ENCODE measurements around the gene SAE1. TPM values are rescaled to one million over a fixed set of nuclear protein-coding genes. Genes with fewer than 3 reads are reported as not detected.
"Not testable (repeated sequence)": the region's sequence is repeated elsewhere in the genome, so short reads cannot be mapped to it uniquely, and the experiment has no call there.

SAE1 gene
- total and polyA plus RNA-seq, 2 donors (not counting 1 experiment from before 2014, with no cell fraction given) = 26.5 to 45.1 TPM

DNA sequence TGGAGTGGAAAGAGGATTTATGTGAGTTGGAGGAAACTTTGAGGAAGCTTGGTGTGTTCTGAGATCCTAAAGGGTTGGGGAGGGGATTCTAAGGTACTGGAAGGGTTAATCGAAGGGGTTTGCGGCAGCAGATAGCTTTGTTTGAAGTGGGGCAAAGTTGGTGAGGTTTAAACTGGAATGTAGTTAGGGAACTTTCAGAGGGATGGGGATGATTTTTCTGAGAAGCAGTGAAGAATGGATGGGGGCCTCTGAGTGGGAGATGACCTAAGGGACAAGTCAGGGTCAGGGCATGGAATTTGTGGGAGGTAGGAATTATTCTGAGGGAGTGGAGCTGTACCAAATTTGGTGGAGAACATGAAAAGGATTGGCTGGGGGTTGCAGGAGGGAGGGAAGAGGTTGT, 3.9 kb downstream of the SAE1 start:
- peaks cover 44% of the 10 kb centered on the region for H3K4me1 Mint-ChIP-seq
- no peak overlapping the region for H3K4me3 Mint-ChIP-seq

DNA sequence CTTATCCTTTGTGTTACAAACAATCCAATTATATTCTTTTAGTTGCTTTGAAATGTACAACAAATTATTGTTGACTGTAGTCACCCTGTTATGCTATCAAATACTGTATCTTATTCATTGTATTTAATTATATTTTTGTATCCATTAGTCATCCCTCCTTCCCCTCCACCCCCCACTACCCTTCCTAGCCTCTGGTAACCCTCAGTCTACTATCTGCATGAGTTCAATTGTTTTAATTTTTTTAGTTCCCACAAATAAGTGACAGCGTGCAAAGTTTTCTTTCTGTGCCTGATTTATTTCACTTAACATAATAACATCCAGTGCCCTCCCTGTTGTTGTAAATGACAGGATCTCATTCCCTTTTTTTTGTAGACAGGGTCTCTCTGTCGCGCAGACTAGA, 4.5 kb downstream of the SAE1 start:
- peaks cover 44% of the 10 kb centered on the region for H3K4me1 Mint-ChIP-seq
- H3K4me3 Mint-ChIP-seq = no peak overlapping the region
- 100% methylated on average over 2 of the region's 3 CpGs for WGBS (ENCODE audit: insufficient coverage)
- H3K4me2 ChIP-seq (replicated peaks; ENCODE audit: low read depth, low read length, poor library complexity, severe bottlenecking) = no peak overlapping the region
- H3K4me1 ChIP-seq (ENCODE audit: control insufficient read depth in 2 of 2, insufficient read depth in 2 of 2, low read length in 2 of 2) = peaks cover 0 to 19% of the 10 kb centered on the region in 2 donors
- ChIA-PET CTCF (no interaction called here), POLR2A (no interaction called here)
- ATAC-seq (ENCODE audit: low read depth) (no peak), DNase-seq (no peak)
- no peaks in the 10 kb centered on the region for H3K9me3 Mint-ChIP-seq (ENCODE audit: insufficient read depth)
- no peak overlapping the region for H3K9ac ChIP-seq (ENCODE audit: low read length)
- H3K9me3 ChIP-seq (ENCODE audit: control extremely low read depth in 1 of 3, control insufficient read depth in 2 of 3, insufficient read depth in 1 of 3, low read length in 2 of 3) = no peaks in the 10 kb centered on the region
- peaks cover 0 to 2% of the 10 kb centered on the region in 2 experiments for H3K36me3 ChIP-seq (replicated peaks in 1 of 2; ENCODE audit: control extremely low read depth in 1 of 2, control insufficient read depth in 1 of 2, extremely low read depth in 1 of 2, insufficient read depth in 2 of 2, low read length in 1 of 2)
- H4K20me1 ChIP-seq (ENCODE audit: control insufficient read depth, insufficient read depth, low read length, poor library complexity, severe bottlenecking) = peaks cover 40% of the 10 kb centered on the region
- no peak overlapping the region for H3K27ac Mint-ChIP-seq
- H2AFZ ChIP-seq (ENCODE audit: insufficient read depth, low read depth, low read length, poor library complexity, severe bottlenecking) = no peak overlapping the region
- TF ChIP-seq EZH2 (IDR thresholded peaks at IDR 0.05; ENCODE audit: borderline replicate concordance, insufficient read depth, low read depth, low read length, poor library complexity, severe bottlenecking) = no peak
- TF ChIP-seq, protein P1, sequence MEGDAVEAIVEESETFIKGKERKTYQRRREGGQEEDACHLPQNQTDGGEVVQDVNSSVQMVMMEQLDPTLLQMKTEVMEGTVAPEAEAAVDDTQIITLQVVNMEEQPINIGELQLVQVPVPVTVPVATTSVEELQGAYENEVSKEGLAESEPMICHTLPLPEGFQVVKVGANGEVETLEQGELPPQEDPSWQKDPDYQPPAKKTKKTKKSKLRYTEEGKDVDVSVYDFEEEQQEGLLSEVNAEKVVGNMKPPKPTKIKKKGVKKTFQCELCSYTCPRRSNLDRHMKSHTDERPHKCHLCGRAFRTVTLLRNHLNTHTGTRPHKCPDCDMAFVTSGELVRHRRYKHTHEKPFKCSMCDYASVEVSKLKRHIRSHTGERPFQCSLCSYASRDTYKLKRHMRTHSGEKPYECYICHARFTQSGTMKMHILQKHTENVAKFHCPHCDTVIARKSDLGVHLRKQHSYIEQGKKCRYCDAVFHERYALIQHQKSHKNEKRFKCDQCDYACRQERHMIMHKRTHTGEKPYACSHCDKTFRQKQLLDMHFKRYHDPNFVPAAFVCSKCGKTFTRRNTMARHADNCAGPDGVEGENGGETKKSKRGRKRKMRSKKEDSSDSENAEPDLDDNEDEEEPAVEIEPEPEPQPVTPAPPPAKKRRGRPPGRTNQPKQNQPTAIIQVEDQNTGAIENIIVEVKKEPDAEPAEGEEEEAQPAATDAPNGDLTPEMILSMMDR (IDR thresholded peaks at IDR 0.05) = no peak
- intact Hi-C loops (cut with micrococcal nuclease) = no loop called here
- no peak overlapping the region for H3K4me3 ChIP-seq (ENCODE audit: control extremely low read depth in 1 of 5, extremely low read depth in 1 of 5, insufficient read depth in 1 of 5, low read depth in 2 of 5, low read length in 4 of 5)
- H3K27ac ChIP-seq (ENCODE audit: low read length in 2 of 2) = no peak overlapping the region
- no peaks in the 10 kb centered on the region for H3K27me3 ChIP-seq (replicated peaks in 1 of 4; ENCODE audit: control extremely low read depth in 1 of 4, control insufficient read depth in 3 of 4, insufficient read depth in 4 of 4, low read length in 3 of 4)
- peaks cover 97% of the 10 kb centered on the region for H3K79me2 ChIP-seq (ENCODE audit: control insufficient read depth, insufficient read depth, low read length)
- no peaks in the 10 kb centered on the region for H3K27me3 Mint-ChIP-seq

More for the DNA sequence above, 3.9 kb downstream of the SAE1 start:
- Histone ChIP-seq H4K20me1 (ENCODE audit: control insufficient read depth, insufficient read depth, low read length, poor library complexity, severe bottlenecking) (peaks cover 40% of the 10 kb centered on the region), H3K9ac (ENCODE audit: low read length) (no peak overlapping the region), H3K9me3 (ENCODE audit: control extremely low read depth in 1 of 3, control insufficient read depth in 2 of 3, insufficient read depth in 1 of 3, low read length in 2 of 3) (no peaks in the 10 kb centered on the region), H3K79me2 (ENCODE audit: control insufficient read depth, insufficient read depth, low read length) (peaks cover 91% of the 10 kb centered on the region), H3K4me3 (ENCODE audit: control extremely low read depth in 1 of 5, extremely low read depth in 1 of 5, insufficient read depth in 1 of 5, low read depth in 2 of 5, low read length in 4 of 5) (no peak overlapping the region), H3K27ac (ENCODE audit: low read length in 2 of 2) (no peak overlapping the region), H3K36me3 (replicated peaks in 1 of 2; ENCODE audit: control extremely low read depth in 1 of 2, control insufficient read depth in 1 of 2, extremely low read depth in 1 of 2, insufficient read depth in 2 of 2, low read length in 1 of 2) (peaks cover 0 to 2% of the 10 kb centered on the region in 2 experiments), H3K27me3 (replicated peaks in 1 of 4; ENCODE audit: control extremely low read depth in 1 of 4, control insufficient read depth in 3 of 4, insufficient read depth in 4 of 4, low read length in 3 of 4) (no peaks in the 10 kb centered on the region), H3K4me2 (replicated peaks; ENCODE audit: low read depth, low read length, poor library complexity, severe bottlenecking) (no peak overlapping the region), H2AFZ (ENCODE audit: insufficient read depth, low read depth, low read length, poor library complexity, severe bottlenecking) (no peak overlapping the region), H3K4me1 (ENCODE audit: control insufficient read depth in 2 of 2, insufficient read depth in 2 of 2, low read length in 2 of 2) (peaks cover 0 to 21% of the 10 kb centered on the region in 2 donors)
- TF ChIP-seq, protein P1 (IDR thresholded peaks at IDR 0.05) = no peak
- TF ChIP-seq EZH2 (IDR thresholded peaks at IDR 0.05; ENCODE audit: borderline replicate concordance, insufficient read depth, low read depth, low read length, poor library complexity, severe bottlenecking) = no peak
- WGBS (ENCODE audit: insufficient coverage) = 100% methylated on average over 2 of the region's 2 CpGs
- Mint-ChIP-seq H3K27me3 (no peaks in the 10 kb centered on the region), H3K27ac (no peak overlapping the region), H3K9me3 (ENCODE audit: insufficient read depth) (no peaks in the 10 kb centered on the region)
- ChIA-PET CTCF (no interaction called here), POLR2A (interaction anchor here (1.5 kb wide), 1 partner anchor 21 kb away, joined by 3 read pairs; the partner anchor contains the start of gene ZC3H4)
- ATAC-seq (ENCODE audit: low read depth) (no peak), DNase-seq (no peak)
- intact Hi-C loops (cut with micrococcal nuclease) = loop anchor here (5.0 kb wide), 2 partner anchors 108 to 272 kb away; partner anchors contain the start of gene ARHGAP35

DNA sequence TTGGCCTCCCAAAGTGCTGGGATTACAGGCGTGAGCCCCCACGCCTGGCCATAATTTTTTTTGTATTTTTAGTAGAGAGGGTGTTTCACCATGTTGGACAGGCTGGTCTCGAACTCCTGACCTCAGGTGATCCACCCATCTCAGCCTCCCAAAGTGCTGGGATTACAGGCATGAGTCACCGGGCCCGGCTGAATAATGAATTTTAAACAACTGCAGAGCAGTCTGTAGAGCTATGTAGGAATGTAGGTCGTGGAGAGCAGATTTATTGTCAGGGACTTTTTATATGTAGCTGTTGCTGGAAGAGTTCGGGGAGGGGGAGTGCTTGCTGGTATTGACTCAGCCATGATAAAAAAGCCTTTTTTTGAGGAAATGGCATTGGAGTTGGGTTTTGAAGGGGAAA, 10.6 kb downstream of the SAE1 start:
- ATAC-seq (ENCODE audit: low read depth); H3K4me3 Mint-ChIP-seq; DNase-seq; H3K27me3 Mint-ChIP-seq; H3K4me1 ChIP-seq (ENCODE audit: control insufficient read depth in 2 of 2, insufficient read depth in 2 of 2, low read length in 2 of 2); POLR2A ChIA-PET; H3K4me2 ChIP-seq (replicated peaks; ENCODE audit: low read depth, low read length, poor library complexity, severe bottlenecking); H3K4me3 ChIP-seq (ENCODE audit: control extremely low read depth in 1 of 5, extremely low read depth in 1 of 5, insufficient read depth in 1 of 5, low read depth in 2 of 5, low read length in 4 of 5); H3K9me3 ChIP-seq (ENCODE audit: control extremely low read depth in 1 of 3, control insufficient read depth in 2 of 3, insufficient read depth in 1 of 3, low read length in 2 of 3); H3K9ac ChIP-seq (ENCODE audit: low read length); CTCF ChIA-PET; H3K9me3 Mint-ChIP-seq (ENCODE audit: insufficient read depth); intact Hi-C loops (cut with micrococcal nuclease); H2AFZ ChIP-seq (ENCODE audit: insufficient read depth, low read depth, low read length, poor library complexity, severe bottlenecking); H3K27ac ChIP-seq (ENCODE audit: low read length in 2 of 2); H3K27me3 ChIP-seq (replicated peaks in 1 of 4; ENCODE audit: control extremely low read depth in 1 of 4, control insufficient read depth in 3 of 4, insufficient read depth in 4 of 4, low read length in 3 of 4): not testable (repeated sequence)
- peaks cover 72% of the 10 kb centered on the region for H3K79me2 ChIP-seq (ENCODE audit: control insufficient read depth, insufficient read depth, low read length)
- Mint-ChIP-seq H3K4me1 (peaks cover 12% of the 10 kb centered on the region), H3K27ac (peak overlapping the region; percentile 28)
- H4K20me1 ChIP-seq (ENCODE audit: control insufficient read depth, insufficient read depth, low read length, poor library complexity, severe bottlenecking) = peaks cover 33% of the 10 kb centered on the region
- H3K36me3 ChIP-seq (replicated peaks in 1 of 2; ENCODE audit: control extremely low read depth in 1 of 2, control insufficient read depth in 1 of 2, extremely low read depth in 1 of 2, insufficient read depth in 2 of 2, low read length in 1 of 2) = peaks cover 4 to 37% of the 10 kb centered on the region in 2 experiments
- 78% methylated on average over 6 of the region's 7 CpGs for WGBS (ENCODE audit: insufficient coverage)
